Posterior vena cava (tissue), 2 donors: ENCODE measurements around the gene ASIP. TPM values are rescaled to one million over a fixed set of nuclear protein-coding genes. Genes with fewer than 3 reads are reported as not detected.
"Not testable (repeated sequence)": the region's sequence is repeated elsewhere in the genome, so short reads cannot be mapped to it uniquely, and the experiment has no call there.

Source experiments
- DNase-seq: peaks from one replicate; pipeline ENCODE4 v3.0.0-alpha.2; 2020; ENCODE audit warnings: low spot score
- intact Hi-C, 2 donors: fragments of 100-400 bp; cut with DNase I; formaldehyde crosslinking; loops; one replicate each; pipeline versions ENCODE4 v1.14.1 to v1.14.2; 2022 to 2023
- long read RNA-seq, 2 donors: library from polyadenylated mRNA; unstranded; transcript quantifications; one replicate each; pipeline ENCODE4 v2.0.0, GENCODE V29; 2020 to 2021
- total RNA-seq, 2 donors: library from RNA; stranded (reverse); fragmentation: NEBNext Ultra II Directional; extraction: Animal tissue kit (Norgen Biotek cat#: 25700); gene quantifications; one replicate each; pipeline ENCODE4 v1.2.1, GENCODE V29; 2021
- donor health status: DM: yes; HTN: yes; CAD: no.
- donor health status: DM: yes; HTN: yes; CAD: no.

ASIP gene
- not detected for total RNA-seq
- long read RNA-seq, donor 1, partial matches to known transcripts, result 0 of 1 reads
- long read RNA-seq, donor 1, other reads (novel, unspliced or antisense), result 1 of 1 reads
- long read RNA-seq, donor 2, partial matches to known transcripts, result 0 of 3 reads
- long read RNA-seq, donor 2, other reads (novel, unspliced or antisense), result 3 of 3 reads

GRCh38 chr20:34240693-34241615, at the start of gene ASIP:
Gene ASIP, plus strand, starts transcription at chr20:34241423. Its CDS starts 18,952 bp downstream, at chr20:34260375.
- intact Hi-C loops, result no loop called here
- DNase-seq, result no peak

GRCh38 chr20:34193051-34193450, 48.2 kb upstream of the ASIP start:
- no peak for DNase-seq

GRCh38 chr20:34199183-34199582, 42.0 kb upstream of the ASIP start:
- intact Hi-C loops, result no loop called here

More at GRCh38 chr20:34193051-34193450, 48.2 kb upstream of the ASIP start:
- intact Hi-C loops, result no loop called here

GRCh38 chr20:34200023-34200422, 41.2 kb upstream of the ASIP start:
- DNase-seq, result no peak
- intact Hi-C loops, result no loop called here

More at GRCh38 chr20:34199183-34199582, 42.0 kb upstream of the ASIP start:
- no peak for DNase-seq

- no peak for DNase-seq
- intact Hi-C loops, result no loop called here
Observed at GRCh38 chr20:34201531-34201930, 39.7 kb upstream of the ASIP start.

GRCh38 chr20:34205172-34205880, 35.9 kb upstream of the ASIP start:
- DNase-seq, intact Hi-C loops: not testable (repeated sequence)

GRCh38 chr20:34209111-34209510, 32.1 kb upstream of the ASIP start:
- DNase-seq, result no peak
- intact Hi-C loops, result no loop called here

GRCh38 chr20:34210271-34210670, 31.0 kb upstream of the ASIP start:
- intact Hi-C loops, result no loop called here
- no peak for DNase-seq

- intact Hi-C loops, result no loop called here
- no peak for DNase-seq
Observed at GRCh38 chr20:34211591-34211990, 29.6 kb upstream of the ASIP start.

- DNase-seq, result no peak
- intact Hi-C loops, result no loop called here
Observed at GRCh38 chr20:34213213-34213612, 28.0 kb upstream of the ASIP start.

- intact Hi-C loops, result no loop called here
- DNase-seq, result peak; percentile 93
Observed at GRCh38 chr20:34215711-34216381, 25.4 kb upstream of the ASIP start.

- intact Hi-C loops, result no loop called here
- DNase-seq, result no peak
Observed at GRCh38 chr20:34216382-34216742, 24.9 kb upstream of the ASIP start.

- intact Hi-C loops, result no loop called here
- DNase-seq, result no peak
Observed at GRCh38 chr20:34220561-34220960, 20.7 kb upstream of the ASIP start.

- intact Hi-C loops, result no loop called here
- DNase-seq, result no peak
Observed at GRCh38 chr20:34222208-34222607, 19.0 kb upstream of the ASIP start.

- intact Hi-C loops, DNase-seq: not testable (repeated sequence)
Observed at GRCh38 chr20:34224251-34224650, 17.0 kb upstream of the ASIP start.

GRCh38 chr20:34231634-34232033, 9.6 kb upstream of the ASIP start:
- intact Hi-C loops, result no loop called here
- DNase-seq, result no peak

- DNase-seq, result no peak
- intact Hi-C loops, result no loop called here
Observed at GRCh38 chr20:34232494-34233087, 8.6 kb upstream of the ASIP start.

- intact Hi-C loops, result no loop called here
- DNase-seq, result no peak
Observed at GRCh38 chr20:34233687-34234086, 7.5 kb upstream of the ASIP start.

- DNase-seq, result no peak
- intact Hi-C loops, result no loop called here
Observed at GRCh38 chr20:34235875-34236274, 5.3 kb upstream of the ASIP start.
